ENCODE data around the gene RABGGTA.

The RABGGTA gene

DNA sequence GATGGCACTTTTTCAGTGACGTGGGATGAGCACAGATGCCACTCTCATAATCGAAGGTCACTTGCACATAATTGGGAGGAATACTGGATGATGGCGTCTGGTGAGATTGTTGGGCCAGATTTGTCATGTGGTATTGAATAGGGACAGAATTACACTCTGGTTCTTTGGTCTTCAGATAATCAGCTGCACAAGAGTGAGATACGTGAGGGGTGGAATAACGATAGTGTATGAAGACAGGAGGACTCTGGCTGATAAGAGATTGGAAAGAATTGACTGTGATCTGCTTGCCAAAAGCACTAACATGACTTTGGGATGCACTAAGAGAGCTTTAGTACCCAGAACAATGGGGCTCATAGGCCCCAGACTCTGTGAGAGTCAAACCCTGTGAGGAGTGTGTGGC lies 7.0 kb upstream of the RABGGTA start:
- no peak for DNase-seq

DNA sequence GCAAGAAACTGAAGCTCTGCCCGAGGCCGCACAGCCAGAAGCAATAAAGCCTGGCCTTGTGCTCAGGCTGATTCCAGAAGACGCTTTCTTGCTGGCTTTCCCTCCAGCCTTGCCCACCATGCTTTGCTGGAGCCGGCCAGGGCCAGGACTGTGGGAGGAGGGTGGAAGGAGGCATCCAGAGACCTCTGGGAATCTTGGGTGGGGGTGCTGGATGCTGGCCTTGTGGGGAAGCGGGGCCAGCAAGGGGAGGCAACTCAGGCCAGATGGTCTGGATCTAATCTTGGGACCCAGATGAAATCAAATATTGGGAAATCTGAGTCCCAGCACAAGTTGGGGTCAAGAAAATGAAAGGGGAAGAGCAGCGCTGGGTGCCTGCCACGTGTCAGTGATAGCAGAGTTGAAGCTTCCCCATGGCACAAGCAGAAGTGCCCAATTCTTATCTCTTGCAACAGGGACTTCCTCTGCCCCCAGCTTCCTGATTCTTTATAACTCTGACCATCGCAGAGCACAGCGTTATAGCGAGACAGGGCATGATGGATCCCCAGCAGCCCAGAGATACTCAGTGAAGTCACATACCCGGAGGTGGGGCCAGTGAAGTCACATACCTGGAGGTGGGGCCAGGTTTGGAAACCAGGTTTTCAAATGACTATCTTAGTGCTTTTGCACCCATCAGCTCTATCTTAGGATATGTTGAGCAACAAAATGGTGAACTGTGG lies 6.4 kb upstream of the RABGGTA start:
- no peak for DNase-seq

DNA sequence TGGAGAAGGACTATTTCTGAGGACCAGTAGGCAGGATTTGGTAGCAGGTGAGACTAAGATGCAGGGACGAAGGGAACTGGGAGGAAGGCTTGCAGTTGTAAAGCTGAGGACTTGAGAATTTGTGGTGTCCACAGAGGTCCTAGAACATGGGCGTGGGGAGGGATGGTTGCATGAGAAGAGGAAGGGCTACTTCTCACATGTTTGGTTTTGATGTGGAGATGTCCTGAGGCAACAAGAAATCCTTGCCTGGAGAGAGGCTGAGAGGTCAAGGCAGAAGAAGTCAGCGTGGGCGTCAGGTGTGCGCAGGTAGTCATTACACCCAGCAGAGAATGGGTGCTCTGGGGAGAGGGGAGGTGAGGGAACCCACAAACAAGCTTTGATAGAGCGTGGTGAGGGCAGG lies 5.7 kb upstream of the RABGGTA start:
- no peak for DNase-seq

- DNase-seq = no peak
Measured at GRCh38 chr14:24274101-24274543, 2.7 kb upstream of the RABGGTA start.

DNA sequence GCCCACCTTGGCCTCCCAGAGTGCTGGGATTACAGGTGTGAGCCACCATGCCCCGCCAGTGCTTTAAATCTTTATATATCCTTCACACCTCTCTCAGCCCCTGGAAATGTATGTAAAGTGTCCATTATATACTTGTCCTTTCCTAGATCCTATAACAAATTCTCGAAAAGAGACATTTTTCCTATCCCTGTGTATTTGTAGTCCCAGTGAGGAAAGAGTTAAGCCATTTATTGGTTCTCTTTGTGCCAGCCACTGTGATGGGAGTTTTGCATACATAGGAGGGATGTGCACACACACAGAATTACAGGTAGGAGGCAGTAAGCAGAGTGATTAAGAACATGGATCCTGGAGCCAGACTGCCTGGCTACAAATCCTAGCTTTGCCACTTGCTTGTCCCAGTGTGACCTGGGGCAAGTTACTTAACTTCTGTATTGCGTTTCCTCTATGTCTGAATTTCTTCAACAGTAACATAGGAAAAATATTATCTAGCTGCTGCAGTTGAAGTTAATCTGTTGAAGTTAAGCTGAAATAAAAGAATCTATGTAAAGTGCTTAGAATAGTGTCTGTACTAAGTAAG lies 2.1 kb upstream of the RABGGTA start:
- DNase-seq = no peak

DNA sequence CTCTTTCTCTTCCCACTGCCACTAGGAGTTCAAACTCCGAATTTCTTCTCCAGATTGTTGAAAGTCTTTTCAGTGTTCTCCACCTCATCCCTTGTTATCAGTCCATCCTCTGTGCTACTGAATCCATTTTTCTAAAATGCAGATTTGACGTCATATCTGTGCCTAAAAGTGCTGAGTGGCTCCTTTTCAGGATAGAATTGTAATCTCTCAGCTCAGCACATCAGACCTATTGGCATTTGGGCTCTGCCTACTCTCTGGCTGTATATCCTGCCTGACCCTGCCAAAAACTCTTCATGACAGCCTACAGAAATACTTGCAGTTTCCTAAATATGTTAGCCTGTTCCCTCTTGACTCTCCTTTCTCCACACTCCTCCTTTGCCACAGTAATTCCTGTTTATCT lies 1.1 kb upstream of the RABGGTA start:
- no peak for DNase-seq

DNA sequence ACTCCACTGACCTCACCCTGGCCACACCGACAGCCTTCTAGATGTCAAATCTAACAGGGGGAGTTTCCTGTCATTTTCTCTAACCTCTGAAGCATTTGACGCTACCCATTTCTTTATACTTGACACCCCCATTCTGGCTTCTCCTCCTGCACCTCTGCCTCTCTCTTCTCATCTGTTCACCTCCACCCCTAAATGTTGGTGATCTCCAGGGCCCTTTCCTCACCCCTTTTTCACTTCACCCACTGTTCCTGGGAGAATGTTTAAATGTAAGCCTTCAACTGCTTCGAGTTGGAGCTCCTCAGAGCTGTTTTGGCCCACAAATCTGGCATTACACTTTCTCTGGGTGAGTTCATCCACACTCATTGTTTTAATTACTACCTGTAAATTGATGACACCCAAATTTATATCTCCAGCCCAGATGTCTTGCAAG lies 452 bp upstream of the RABGGTA start:
- DNase-seq = no peak

DNA sequence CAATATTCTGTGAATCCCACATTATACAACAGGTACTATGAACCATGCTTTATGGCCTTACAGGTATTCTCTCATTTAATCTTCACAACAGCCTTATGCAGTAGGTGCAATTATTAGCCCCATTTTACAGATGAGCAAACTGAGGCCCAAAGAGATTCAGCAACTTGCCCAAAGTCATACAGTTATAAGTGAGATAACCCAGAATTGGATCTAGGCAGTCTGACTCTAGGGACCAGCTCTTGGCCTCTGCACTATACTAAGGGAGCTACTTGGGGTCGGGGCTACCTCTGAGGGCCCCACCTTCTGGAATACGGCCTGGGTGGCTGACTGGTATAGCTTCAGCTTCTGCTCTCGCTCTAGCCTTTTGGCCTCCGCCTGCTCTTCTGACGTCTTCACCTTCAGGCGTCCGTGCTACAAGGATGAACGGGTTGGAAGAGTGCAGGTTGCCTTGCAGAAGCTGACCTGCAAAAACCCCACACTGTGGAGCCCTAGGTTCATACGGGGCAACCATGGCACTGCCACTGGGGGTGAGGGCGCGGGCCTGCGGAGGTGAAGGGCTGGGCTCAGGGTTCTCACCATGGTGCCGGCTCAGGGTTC lies 762 bp downstream of the RABGGTA start:
- no peak for DNase-seq

GRCh38 chr14:24269910-24270536 lies 1.4 kb downstream of the RABGGTA start:
- DNase-seq = no peak

DNA sequence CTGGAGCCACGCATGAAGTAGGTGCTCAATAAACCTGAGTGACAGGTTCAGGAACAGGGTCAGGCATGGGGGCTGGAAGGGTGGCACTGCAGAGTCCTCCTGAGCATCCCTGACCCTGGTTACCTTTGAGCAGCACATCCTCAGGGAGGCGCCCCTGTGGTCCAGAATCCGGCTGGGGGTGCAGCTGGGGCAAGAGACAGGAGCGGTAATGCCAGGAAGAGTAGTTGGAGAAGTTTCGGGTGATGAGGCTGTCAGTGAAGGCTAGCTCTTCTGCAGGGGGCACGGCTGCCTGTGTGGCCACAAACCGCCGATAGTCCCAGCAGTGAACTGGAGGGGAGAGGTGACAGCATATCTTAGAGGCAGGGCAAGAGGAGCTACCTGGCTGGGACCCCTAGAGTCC lies 2.0 kb downstream of the RABGGTA start:
- no peak for DNase-seq

DNA sequence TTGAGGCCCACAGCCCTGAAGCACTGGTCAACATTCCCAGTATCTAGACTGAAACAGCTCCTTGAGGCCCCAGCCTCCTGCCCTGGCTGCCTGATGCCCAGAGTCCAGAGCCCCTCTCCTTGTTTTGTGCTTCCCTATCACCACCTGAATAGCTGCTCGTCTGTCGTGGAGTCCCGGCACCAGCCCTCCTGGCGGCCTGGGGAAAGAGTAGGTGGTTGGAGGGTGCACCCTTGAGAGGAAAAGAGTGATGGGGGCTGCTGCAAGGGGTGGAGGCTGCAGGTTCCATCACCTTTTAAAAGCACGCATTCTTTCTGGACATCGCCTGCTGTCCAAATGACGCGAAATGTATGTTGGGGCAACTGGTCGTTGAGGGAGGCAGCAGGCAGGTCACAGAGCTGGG lies 3.2 kb downstream of the RABGGTA start:
- DNase-seq = no peak

GRCh38 chr14:24267516-24267915 lies 3.9 kb downstream of the RABGGTA start:
- no peak for DNase-seq

GRCh38 chr14:24266344-24267244 lies 4.8 kb downstream of the RABGGTA start:
- no peak for DNase-seq

DNA sequence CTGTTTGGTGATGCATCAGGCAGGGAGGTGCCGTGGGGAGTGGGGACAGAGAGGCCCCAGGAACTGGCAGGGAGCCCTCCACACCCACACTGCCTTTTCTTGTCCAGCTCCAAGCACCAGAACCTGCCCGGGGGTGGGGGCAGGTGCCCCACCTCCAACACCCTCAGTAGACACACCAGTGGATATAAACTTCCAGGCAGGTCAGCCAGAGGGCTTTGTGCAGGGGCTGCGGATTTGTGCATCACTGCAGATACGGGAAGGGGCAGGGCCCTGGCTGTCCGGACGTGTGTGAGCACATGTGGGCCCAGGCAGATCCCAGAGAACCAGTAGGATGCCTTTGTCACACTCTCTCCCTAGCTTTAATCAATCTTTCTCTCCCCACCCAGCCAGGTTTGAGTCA lies 7.1 kb downstream of the RABGGTA start:
- no peak for DNase-seq

DNA sequence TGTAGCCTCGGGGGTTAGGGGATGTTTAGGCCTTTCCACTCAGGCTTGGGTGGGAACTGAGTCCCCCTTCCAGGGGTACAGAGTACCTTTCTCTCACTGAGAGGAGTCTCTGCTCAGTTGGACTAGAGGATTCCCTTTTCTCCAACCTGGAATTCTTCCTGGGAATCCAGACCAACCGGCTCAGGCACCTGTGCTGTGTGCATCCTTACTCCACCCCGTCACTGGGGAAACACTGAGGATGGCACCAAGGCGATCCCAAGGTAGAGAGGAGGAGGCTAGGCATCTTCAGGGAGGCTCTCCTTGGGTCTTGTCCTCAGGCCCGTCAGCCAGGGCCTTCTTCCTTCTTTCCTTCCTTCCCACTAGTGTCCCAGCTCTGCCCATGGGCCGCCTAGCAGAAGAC lies 7.5 kb downstream of the RABGGTA start:
- no peak for DNase-seq

DNA sequence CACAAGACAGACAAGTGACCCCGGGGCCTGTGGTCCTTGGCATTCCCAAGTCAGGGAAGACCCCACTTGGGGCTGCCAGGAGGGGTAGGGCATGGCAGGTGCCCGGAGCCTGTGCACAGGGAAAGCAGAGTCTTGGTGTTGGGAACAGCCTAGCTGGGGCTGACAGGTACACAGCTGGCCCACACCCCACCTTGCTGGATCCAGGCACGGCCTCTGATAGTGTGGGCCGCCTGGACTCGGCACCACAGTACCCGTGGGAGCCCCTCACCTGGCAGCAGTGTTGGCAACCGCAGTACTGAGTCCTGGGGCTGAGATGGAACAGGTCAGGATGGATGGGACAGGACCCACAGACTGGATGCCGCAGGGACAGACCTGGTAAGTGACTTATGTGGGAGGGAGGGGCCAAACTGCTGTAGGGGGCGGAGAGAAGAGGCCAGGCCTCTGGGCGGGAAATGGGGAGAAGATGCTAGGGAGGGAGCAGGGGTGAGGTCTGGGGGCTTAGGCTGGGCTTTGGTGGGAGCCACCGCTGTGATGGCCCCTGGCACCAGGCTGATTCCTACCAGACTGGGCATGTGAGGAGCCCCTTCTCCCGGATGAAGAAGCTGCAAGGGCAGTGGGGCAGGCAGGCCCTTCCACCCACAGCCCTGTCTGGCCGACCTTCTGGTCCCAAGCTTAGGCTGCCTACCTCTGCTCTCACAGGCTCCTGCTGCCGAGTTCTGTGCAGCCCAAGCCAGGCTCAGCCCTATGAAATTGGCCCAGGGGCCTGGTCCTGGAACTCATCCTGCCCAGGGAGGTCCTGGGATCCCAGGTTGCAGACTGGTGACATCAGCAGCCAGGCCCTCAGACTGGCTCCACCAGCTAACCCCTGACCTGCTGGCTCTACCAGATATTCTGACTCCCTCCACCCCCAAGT lies 8.3 kb downstream of the RABGGTA start, which contains the start of gene TGM1:
Gene TGM1 (minus strand): TSS at position 357 of the 913 bp plus-strand sequence. CDS start 825 bp downstream, outside the sequence.
- no peak for DNase-seq

DNA sequence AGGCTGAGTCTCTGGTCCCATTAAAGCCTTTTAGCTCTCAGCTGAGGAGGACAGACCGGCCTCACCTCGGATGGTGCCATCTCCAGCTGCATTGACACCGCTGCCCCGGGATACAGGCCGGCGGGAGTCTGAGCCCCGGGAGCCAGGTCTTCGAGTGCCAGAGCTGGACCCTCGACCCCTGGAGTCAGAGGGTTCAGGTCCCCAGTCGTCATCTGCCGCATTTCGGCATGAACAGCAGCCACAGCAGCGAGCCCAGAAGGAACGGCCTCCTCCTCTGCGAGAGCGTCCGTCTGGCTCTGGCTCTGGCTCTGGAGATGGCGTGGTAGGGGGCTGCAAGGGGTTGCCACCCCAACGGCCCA lies 9.4 kb downstream of the RABGGTA start:
- no peak for DNase-seq

DNA sequence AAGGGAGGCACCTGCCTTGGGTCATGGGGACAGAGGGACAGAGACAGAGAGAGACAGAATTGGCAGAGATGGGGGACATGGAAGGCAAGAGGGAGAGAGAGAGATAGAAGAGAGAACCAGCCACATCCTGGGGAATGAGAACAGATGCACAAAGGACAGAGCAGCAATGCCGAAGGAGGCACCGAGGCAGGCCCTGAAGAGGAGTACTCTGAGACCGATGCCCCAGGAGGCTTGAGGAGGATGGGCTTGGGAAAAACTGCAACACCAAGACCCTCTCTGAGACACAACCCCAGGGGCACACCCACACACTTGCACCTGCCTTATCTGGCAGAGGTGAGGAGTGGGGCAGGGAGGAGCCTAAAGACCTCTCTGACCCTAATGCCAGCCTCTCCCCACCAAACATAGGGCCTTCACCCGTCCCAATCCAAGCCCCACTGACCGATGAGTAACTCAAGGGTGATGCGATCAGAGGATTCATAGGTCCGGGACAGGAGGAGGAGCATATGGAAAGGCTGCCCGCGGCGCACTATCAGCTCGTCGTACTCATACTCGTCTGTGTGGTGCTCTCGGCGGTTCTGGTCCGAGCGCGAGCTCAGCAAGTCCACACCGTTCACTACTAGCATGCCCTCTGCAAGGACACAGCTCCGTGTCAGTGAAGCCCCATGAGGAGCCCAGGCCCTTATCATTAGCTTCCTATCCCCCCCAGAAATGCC lies 10.0 kb downstream of the RABGGTA start:
- DNase-seq = no peak

GRCh38 chr14:24260780-24261157 lies 10.6 kb downstream of the RABGGTA start:
- no peak for DNase-seq

DNA sequence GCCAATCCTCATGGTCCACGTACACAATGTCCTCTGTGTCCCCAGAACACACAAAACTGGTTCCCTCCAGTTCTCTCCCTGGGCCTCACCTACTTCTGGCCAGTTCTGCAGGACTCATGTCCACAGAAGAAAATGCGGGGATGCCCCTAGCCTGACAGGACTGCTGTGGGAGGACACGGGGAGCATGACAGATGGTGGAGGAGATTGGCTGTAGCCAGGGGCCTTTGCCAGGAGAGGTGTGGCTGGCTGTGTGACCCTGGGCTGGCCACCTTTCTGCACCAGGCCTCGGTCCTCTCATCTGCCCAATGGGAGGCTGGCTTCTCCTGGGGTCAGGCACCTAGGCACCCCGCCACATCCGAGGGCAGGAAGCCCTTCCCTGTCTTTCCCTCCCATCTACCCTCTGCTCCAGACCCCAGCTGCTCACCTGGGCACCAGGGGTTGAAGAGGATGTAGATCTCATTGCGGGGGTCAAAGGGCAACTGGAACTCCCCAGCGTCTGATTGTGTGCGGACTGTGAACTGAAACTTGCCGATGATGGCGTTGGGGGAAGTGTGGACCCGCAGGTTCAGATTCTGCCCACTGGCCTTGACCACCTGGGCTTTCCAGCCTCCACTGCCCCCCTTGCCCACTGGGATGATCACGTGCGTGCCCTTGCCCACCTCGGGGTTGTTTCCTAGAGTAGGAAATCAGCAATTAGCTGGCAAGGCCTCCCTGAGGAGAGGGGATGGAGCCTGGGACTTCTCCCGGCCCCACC lies 11.2 kb downstream of the RABGGTA start:
- no peak for DNase-seq
